ENCODE measurements around the gene QKI.
"Not testable (repeated sequence)": the region's sequence is repeated elsewhere in the genome, so short reads cannot be mapped to it uniquely, and the experiment has no call there.

The QKI gene

GRCh38 chr6:163414117-163414945 lies at the start of gene QKI:
QKI (plus strand) TSS chr6:163414718; CDS start chr6:163415194, 476 bp downstream.
- DNase-seq = peak; percentile 77

- DNase-seq = no peak
These were observed 48.2 kb upstream of the QKI start for GRCh38 chr6:163366288-163366687.

DNA sequence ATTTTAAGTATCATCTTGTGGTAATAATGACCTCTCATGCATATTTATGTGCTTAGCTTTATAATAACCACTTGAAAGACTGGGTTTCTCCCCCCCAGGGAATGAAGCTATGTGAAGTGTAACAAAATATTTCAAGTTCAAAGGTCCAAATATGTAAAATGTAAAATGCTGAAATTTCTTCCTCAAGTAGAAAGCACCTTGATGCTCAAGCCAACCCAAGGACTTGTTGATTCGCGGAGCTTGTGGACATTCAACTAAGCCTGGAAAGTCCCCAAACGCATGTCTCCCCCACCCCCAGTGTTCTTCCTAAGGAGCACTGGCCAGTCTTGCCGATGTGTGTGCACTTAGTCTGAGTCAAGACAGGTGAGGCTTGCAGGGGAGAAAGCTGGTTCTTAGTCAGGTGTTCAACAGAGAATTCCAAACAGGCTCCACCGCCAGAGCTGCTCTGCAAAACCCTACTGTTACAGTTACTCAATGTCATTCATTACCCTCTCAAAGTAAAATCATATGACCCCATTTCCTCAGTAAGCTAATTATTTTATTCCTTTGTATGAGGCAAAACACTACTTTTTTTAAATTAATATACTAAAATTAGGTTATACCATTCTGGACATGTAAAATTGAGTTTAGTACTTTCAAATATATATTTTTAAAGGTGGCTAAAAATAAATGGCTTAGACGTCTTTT lies 46.9 kb upstream of the QKI start:
- DNase-seq = no peak

GRCh38 chr6:163369141-163369540 lies 45.4 kb upstream of the QKI start:
- DNase-seq = no peak

DNA sequence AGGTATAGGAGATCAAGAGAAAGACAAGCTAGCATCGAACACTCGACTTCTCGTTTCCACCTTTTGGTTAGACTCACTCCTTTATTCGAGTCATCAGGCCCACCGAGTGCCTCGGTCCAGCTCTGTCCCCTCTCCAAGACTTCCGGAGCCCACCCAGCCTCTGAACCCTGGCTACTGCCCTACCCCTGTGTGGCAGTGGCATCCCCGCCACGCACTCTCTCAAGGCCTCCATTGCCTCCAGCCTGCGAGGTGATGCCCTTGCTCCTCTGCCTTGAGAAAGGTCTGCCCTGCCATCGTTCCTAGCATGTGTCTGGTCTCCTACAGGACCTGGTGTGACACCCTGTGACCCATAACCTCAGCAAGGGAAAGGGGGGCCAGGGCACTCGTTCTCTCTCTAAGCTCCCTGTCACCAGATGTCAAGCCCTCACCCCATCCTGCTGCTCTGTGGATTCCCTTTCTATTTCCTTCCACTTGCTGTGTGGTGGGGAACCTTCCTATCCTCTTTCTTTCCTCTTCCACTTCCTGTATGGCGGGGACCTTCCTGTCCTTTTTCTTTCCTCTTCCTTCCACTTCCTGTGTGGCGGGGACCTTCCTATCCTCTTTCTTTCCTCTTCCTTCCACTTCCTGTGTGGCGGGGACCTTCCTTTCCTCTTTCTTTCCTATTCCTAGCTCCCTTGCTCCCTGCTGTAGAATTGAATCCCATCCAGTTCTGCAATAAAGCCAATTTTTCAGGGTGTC lies 44.7 kb upstream of the QKI start:
- DNase-seq = no peak

- no peak for DNase-seq
These were observed 43.9 kb upstream of the QKI start for GRCh38 chr6:163370464-163371117.

DNA sequence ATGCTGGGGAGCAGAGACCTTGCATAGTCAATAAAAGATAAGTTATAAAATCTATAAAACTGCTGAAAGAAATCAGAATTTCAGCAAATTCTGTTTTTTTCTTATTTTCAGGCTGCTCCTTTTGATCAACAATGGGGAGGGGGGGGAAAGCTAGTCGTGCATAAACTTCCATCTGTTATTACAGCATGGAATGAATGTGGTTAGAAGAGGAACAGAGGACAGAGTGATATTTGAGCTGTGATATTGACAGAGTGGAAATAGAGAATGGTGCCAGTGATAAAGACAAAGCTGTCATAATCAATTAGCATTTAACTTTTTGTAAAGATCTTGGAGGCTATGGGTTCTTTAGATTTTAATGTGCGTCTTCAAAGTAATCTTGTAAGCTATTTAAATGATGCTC lies 43.4 kb upstream of the QKI start:
- DNase-seq = no peak

- DNase-seq = no peak
These were observed 41.3 kb upstream of the QKI start for GRCh38 chr6:163373240-163373639.

GRCh38 chr6:163375361-163375760 lies 39.2 kb upstream of the QKI start:
- no peak for DNase-seq

GRCh38 chr6:163376187-163376586 lies 38.3 kb upstream of the QKI start:
- no peak for DNase-seq

DNA sequence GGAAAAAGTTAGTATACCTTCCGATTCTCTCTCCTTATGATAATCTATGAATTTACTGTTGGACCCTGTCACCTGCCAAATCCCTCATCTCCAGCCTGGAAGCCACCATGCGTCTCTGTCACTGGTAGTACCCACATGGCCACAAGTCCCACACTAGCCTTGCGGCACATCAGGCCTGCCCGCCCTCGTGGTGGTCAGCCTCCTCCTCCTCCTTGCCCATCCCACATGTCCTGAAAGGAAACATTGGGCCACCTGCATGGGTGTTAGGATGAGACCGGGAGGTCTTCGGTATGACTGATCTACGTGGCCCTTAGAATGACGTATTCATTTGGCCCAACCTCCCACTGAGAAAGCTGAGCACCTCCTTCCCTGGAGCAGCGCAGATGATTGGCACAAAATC lies 37.0 kb upstream of the QKI start:
- no peak for DNase-seq

DNA sequence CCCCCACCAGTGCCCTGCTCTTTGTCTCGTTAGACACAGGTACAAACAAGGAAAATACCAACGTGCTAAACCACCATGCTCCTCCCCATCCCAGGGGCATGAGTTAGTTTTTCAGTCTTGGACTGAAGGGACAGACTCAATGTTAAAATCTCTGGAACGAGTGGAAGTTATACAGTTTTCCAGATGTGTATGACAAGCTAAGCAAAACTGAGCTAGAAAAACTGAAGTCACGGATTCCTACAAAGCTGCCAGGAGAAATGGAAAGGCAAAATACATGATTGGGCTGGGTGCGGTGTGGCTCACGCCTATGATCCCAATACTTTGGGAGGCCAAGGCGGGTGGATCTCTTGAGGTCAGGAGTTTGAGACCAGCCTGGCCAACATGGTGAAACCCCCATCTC lies 34.3 kb upstream of the QKI start:
- no peak for DNase-seq

DNA sequence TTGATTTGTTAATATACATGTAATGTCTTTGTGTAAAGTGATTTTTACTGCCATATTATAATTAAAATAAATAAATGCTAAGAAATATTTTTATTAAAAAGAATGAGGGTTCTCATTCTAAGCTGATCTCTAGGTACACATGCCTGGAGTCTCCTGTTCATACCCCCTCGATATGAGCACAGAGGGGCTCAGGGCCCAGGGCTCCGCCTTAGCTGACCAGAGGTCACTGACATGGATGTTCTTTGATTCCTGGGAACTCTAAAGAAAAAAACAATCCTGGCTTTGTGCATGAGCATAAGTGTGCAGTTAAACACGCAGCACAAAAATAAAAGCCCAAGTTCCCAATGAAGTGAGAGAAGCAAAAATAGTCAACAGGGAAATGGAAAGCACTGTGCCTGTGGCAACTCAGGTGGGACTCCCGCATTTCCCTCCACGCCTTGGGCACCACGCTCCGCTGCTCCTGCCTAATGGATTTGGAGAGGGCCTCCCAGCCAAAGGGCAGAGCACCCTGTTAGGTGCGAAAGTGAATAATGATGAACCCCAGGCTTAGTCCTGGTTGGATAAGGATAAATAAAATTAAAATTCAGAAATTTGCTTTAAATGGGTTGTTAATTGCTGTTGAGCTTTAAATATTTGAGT lies 33.3 kb upstream of the QKI start:
- no peak for DNase-seq

- not testable (repeated sequence) for DNase-seq
These were observed 31.1 kb upstream of the QKI start for GRCh38 chr6:163383396-163383795.

GRCh38 chr6:163383912-163384311 lies 30.6 kb upstream of the QKI start:
- DNase-seq = no peak

DNA sequence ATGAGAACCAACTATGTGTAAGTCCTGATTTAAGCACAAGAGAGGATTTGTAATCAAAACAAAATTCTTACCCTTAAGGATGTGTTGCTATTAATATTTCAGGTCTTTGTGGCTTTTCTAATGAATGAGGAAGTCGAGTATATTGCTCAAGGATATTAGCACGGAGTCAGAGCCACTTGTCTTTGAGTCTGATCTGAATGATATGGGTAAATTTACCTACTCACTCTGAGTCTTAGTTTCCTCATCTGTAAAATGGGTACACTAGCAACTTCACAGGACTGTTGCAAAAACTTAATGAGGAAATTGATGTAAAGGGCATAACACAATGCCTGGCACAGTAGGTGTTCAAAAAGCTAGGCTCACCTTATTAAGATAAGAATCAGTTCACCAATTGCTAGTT lies 30.0 kb upstream of the QKI start:
- no peak for DNase-seq

DNA sequence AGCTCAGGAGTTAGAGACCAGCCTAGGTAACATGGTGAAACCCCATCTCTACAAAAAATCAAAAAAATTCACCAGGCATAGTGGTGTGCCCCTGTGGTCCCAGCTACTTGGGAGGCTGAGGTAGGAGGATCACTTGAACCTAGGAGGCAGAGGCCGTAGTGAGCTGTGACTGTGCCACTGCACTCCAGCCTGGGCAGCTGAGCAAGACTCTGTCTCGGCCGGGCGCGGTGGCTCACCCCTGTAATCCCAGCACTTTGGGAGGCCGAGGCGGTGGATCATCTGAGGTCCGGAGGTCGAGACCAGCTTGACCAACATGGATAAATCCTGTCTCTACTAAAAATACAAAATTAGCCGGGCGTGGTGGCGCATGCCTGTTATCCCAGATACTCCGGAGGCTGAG lies 29.0 kb upstream of the QKI start:
- DNase-seq = not testable (repeated sequence)

- DNase-seq = no peak
These were observed 28.1 kb upstream of the QKI start for GRCh38 chr6:163386329-163386908.

GRCh38 chr6:163387317-163387716 lies 27.2 kb upstream of the QKI start:
- DNase-seq = no peak

DNA sequence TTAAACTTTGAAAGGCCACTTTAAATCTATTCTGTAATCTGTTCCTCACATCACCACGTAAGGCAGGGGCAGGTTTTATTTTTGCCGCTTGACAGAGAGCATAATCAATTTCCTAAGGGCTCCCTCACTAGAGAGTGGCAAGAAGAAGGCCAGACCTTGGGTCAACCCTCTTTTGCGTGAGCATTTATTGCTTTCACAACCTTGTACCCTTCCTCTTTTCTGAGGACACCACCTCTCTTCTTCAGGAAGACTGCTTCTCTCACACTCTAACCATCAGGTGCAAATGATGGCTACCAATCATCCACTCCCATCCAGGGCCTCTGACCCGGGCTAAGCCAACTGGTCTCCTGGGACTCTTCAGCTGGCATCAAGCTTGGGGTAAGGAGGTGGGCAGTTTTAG lies 25.2 kb upstream of the QKI start:
- no peak for DNase-seq

DNA sequence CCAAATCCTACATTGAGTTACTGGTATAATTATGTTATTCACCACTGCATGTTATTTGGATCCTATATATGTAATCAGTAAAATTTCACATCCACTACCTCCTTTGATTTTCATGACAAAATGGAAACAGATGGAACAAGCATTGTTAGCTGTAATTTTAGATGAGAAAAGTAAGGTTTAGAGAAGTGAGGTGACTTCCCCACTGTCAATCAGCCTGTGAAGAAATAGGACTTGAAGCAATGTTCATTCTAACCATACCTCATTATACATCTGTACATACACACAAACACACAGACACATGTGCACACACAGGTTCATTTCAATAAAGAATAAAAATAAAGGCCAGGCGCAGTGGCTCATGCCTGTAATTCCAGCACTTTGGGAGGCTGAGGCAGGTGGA lies 23.7 kb upstream of the QKI start:
- no peak for DNase-seq

DNA sequence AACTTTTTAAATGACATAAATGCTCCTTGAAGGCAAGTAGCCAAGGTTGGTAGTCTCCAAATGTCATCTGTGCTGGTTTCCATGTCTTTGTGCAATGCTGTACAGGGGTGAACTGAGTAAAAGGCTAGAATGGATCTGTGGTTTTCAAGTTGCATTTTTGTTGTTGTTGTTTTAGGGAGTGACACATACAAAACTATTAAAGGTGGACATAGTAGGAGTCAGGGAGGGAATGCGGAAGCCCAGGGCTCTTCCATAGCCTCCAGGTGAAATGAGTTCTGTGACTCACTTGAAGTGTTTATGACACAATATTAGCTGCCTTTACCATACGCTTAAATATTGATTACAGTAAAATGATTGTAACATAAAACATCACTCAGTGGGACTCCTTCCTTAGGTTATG lies 22.5 kb upstream of the QKI start:
- no peak for DNase-seq
